Naive thymus-derived CD4-positive, alpha-beta T cell (primary cell): Measurements from ENCODE around the gene MIA. TPM values are rescaled to one million over a fixed set of nuclear protein-coding genes. Genes with fewer than 3 reads are reported as not detected.
"Not testable (repeated sequence)": the region's sequence is repeated elsewhere in the genome, so short reads cannot be mapped to it uniquely, and the experiment has no call there.

Experiments
- ATAC-seq: fragments of 150-1000 bp; cut with Tn5 transposase; 2 replicates; pipeline ENCODE4 v1.10.0; 2021; ENCODE audit warnings: mild to moderate bottlenecking, moderate library complexity
- CTCF ChIA-PET: fragments of 350-600 bp; sonication (Branson Sonifier 250); formaldehyde crosslinking; loops from one replicate; lab custom pipeline; 2021; ENCODE audit warnings: antibody characterized with exemption; lab: Charles Lee
- POLR2A ChIA-PET: fragments of 350-600 bp; sonication (Branson Sonifier 250); formaldehyde crosslinking; loops from one replicate; lab custom pipeline; 2021; ENCODE audit warnings: antibody characterized with exemption, inconsistent platforms; lab: Charles Lee
- DNase-seq, 9 donors: peaks; one replicate each; pipeline versions ENCODE4 v3.0.0 to v3.0.0-alpha.2; 2020 to 2022; ENCODE audit warnings: mixed read lengths in 1 of 9
- H3K27ac ChIP-seq: one replicate; pipeline ENCODE4 v1.7.0; 2013; ENCODE audit warnings: mild to moderate bottlenecking, low read depth, low read length, moderate library complexity
- H3K27me3 ChIP-seq, 2 donors: one replicate each; pipeline ENCODE4 v1.7.0; 2013; ENCODE audit warnings: low read length in 2 of 2, mild to moderate bottlenecking in 2 of 2, moderate library complexity in 2 of 2; ENCODE audit not compliant: control insufficient read depth in 2 of 2, insufficient read depth in 2 of 2
- H3K36me3 ChIP-seq, 3 experiments: 1 replicate in 2 of 3; 2 replicates in 1 of 3; pipeline ENCODE4 v1.7.0; 2013; ENCODE audit warnings: low read length in 3 of 3, mild to moderate bottlenecking in 3 of 3, moderate library complexity in 1 of 3; ENCODE audit not compliant: insufficient read depth in 3 of 3, control insufficient read depth in 2 of 3
- H3K4me1 ChIP-seq, 2 donors: one replicate each; pipeline ENCODE4 v1.7.0; 2013; ENCODE audit warnings: low read length in 2 of 2, mild to moderate bottlenecking in 2 of 2, moderate library complexity in 1 of 2; ENCODE audit not compliant: control insufficient read depth in 2 of 2, insufficient read depth in 2 of 2
- H3K4me3 ChIP-seq: 2 replicates; pipeline ENCODE4 v1.7.0; 2013; ENCODE audit warnings: mild to moderate bottlenecking, low read length
- H3K9me3 ChIP-seq, 3 experiments: 1 replicate in 2 of 3; 2 replicates in 1 of 3; pipeline ENCODE4 v1.7.0; 2013; ENCODE audit warnings: low read length in 3 of 3; ENCODE audit not compliant: control insufficient read depth in 2 of 3
- H3K27ac Mint-ChIP-seq, 9 donors: one replicate each; pipeline ENCODE4 v1.8.0; 2020 to 2022; ENCODE audit warnings: mixed read lengths in 9 of 9, mild to moderate bottlenecking in 8 of 9, moderate library complexity in 5 of 9, inconsistent platforms in 2 of 9
- H3K27me3 Mint-ChIP-seq, 5 donors: one replicate each; pipeline ENCODE4 v1.8.0; 2021 to 2022; ENCODE audit warnings: mixed read lengths in 5 of 5, mild to moderate bottlenecking in 1 of 5
- H3K36me3 Mint-ChIP-seq, 5 donors: one replicate each; pipeline ENCODE4 v1.8.0; 2020 to 2022; ENCODE audit warnings: mixed read lengths in 5 of 5, mild to moderate bottlenecking in 3 of 5, inconsistent platforms in 1 of 5
- H3K4me1 Mint-ChIP-seq, 7 donors: one replicate each; pipeline ENCODE4 v1.8.0; 2020 to 2022; ENCODE audit warnings: mixed read lengths in 7 of 7, mild to moderate bottlenecking in 3 of 7, inconsistent platforms in 1 of 7
- H3K4me3 Mint-ChIP-seq, 10 donors: one replicate each; pipeline ENCODE4 v1.8.0; 2020 to 2022; ENCODE audit warnings: mild to moderate bottlenecking in 10 of 10, mixed read lengths in 10 of 10, moderate library complexity in 6 of 10, inconsistent platforms in 2 of 10
- H3K9me3 Mint-ChIP-seq, 11 donors: one replicate each; pipeline ENCODE4 v1.8.0; 2020 to 2022; ENCODE audit warnings: mixed read lengths in 11 of 11, mild to moderate bottlenecking in 4 of 11, inconsistent platforms in 1 of 11, moderate library complexity in 1 of 11
- intact Hi-C, 2 donors: fragments of 100-400 bp; cut with micrococcal nuclease; formaldehyde crosslinking; loops; one replicate each; pipeline ENCODE4 v1.15.1; 2023
- polyA plus RNA-seq, 2 donors: library from polyadenylated mRNA; unstranded; fragments of 300-500 nt; fragmentation: Illumina TruSeq; gene quantifications; one replicate each; pipeline ENCODE4 v1.2.3, GENCODE V29; 2021
- total RNA-seq, 6 experiments: library from RNA in 5 of 6; stranded (reverse) in 5 of 6; gene quantifications; 1 replicate in 5 of 6; 2 replicates in 1 of 6; pipeline ENCODE4 v1.2.3 and lab custom pipeline; 2021 to 2026

The MIA gene
- total and polyA plus RNA-seq, 7 experiments from 2014 or later: 4.9 to 7.2 TPM; not detected in 5

- intact Hi-C loops: loop anchor here in 1 of 2 donors (5.0 kb wide), 1 partner anchor 312 kb away; no protein-coding TSS in a partner anchor
- ChIA-PET CTCF (no interaction called here), POLR2A (interaction anchor here (2.1 kb wide), 1 partner anchor 11 kb away, joined by 7 read pairs; no protein-coding TSS in a partner anchor)
- ATAC-seq (no peak), DNase-seq (no peak)
- peak overlapping the region in 4 of 9 donors; percentile 3 to 44 (median 38) for H3K27ac Mint-ChIP-seq
- peak overlapping the region in 1 of 10 donors; percentile 38 for H3K4me3 Mint-ChIP-seq
- H3K36me3 ChIP-seq: no peaks in the 10 kb centered on the region
- H3K27ac ChIP-seq: no peak overlapping the region
- peaks cover 0 to 8% (median 0%) of the 10 kb centered on the region in 5 donors for H3K36me3 Mint-ChIP-seq
- H3K9me3 Mint-ChIP-seq: peaks cover 0 to 2% (median 0%) of the 10 kb centered on the region in 11 donors
- peaks cover 39 to 63% (median 49%) of the 10 kb centered on the region in 7 donors for H3K4me1 Mint-ChIP-seq
- peaks cover 15 to 25% of the 10 kb centered on the region in 2 donors for H3K4me1 ChIP-seq
- no peaks in the 10 kb centered on the region for H3K27me3 ChIP-seq
- peaks cover 0 to 42% (median 0%) of the 10 kb centered on the region in 5 donors for H3K27me3 Mint-ChIP-seq
- no peaks in the 10 kb centered on the region for H3K9me3 ChIP-seq
- no peak overlapping the region for H3K4me3 ChIP-seq
Measured at GRCh38 chr19:40815223-40815622, 39.9 kb downstream of the MIA start.

GRCh38 chr19:40818480-40819399 lies 43.4 kb downstream of the MIA start:
- not testable (repeated sequence) for H3K36me3 ChIP-seq, H3K27me3 ChIP-seq, H3K9me3 ChIP-seq, H3K9me3 Mint-ChIP-seq, H3K36me3 Mint-ChIP-seq
- Histone ChIP-seq H3K4me1 (peaks cover 13 to 19% of the 10 kb centered on the region in 2 donors), H3K27ac (peak overlapping the region; percentile 68), H3K4me3 (peak overlapping the region; percentile 60)
- POLR2A ChIA-PET: interaction anchor here (1.0 to 4.7 kb wide), 6 partner anchors 13 to 155 kb away, joined by 3 to 28 read pairs (median 8); partner anchors contain the start of gene EGLN2
- peak; percentile 62 to 78 (median 73) for DNase-seq
- Mint-ChIP-seq H3K27me3 (peaks cover 0 to 20% (median 0%) of the 10 kb centered on the region in 5 donors), H3K27ac (peak overlapping the region; percentile 74 to 98 (median 88)), H3K4me3 (peak overlapping the region; percentile 79 to 96 (median 86)), H3K4me1 (peaks cover 24 to 43% (median 27%) of the 10 kb centered on the region in 7 donors)
- peak; percentile 90 for ATAC-seq
- intact Hi-C loops: loop anchor here (1.0 to 5.0 kb wide), 7 partner anchors 14 to 309 kb away; partner anchors contain the start of genes ACTMAP (in 1 of the 2) and RAB4B (in 1 of the 2)
- CTCF ChIA-PET: interaction anchor here (0.6 to 4.0 kb wide), 17 partner anchors 9 to 730 kb away, joined by 3 to 28 read pairs (median 4); partner anchors contain the start of genes COQ8B, EGLN2, ITPKC and RAB4B

- DNase-seq: peak in 7 of 9 donors; percentile 57 to 76 (median 68)
- H3K36me3 Mint-ChIP-seq, H3K27me3 ChIP-seq, H3K36me3 ChIP-seq, H3K4me3 ChIP-seq, H3K9me3 Mint-ChIP-seq, H3K9me3 ChIP-seq: not testable (repeated sequence)
- intact Hi-C loops: loop anchor here (1.0 to 5.0 kb wide), 7 partner anchors 15 to 308 kb away; partner anchors contain the start of genes ACTMAP (in 1 of the 2) and RAB4B (in 1 of the 2)
- peaks cover 0 to 11% (median 0%) of the 10 kb centered on the region in 5 donors for H3K27me3 Mint-ChIP-seq
- H3K4me1 Mint-ChIP-seq: peaks cover 24 to 36% (median 29%) of the 10 kb centered on the region in 7 donors
- H3K4me3 Mint-ChIP-seq: peak overlapping the region; percentile 19 to 96 (median 49)
- H3K27ac ChIP-seq: peak overlapping the region; percentile 55
- peaks cover 13 to 19% of the 10 kb centered on the region in 2 donors for H3K4me1 ChIP-seq
- ChIA-PET POLR2A (interaction anchor here (0.6 to 4.7 kb wide), 10 partner anchors 13 to 551 kb away, joined by 3 to 28 read pairs (median 5); partner anchors contain the start of genes EGLN2 and RAB4B), CTCF (interaction anchor here (0.6 to 4.0 kb wide), 19 partner anchors 8 to 730 kb away, joined by 3 to 28 read pairs (median 3); partner anchors contain the start of genes COQ8B, EGLN2, ITPKC and RAB4B)
- H3K27ac Mint-ChIP-seq: peak overlapping the region in 8 of 9 donors; percentile 37 to 98 (median 90)
- peak; percentile 66 for ATAC-seq
Measured at GRCh38 chr19:40819479-40820234, 44.3 kb downstream of the MIA start.

GRCh38 chr19:40822161-40822560 lies 46.8 kb downstream of the MIA start:
- peak overlapping the region in 3 of 9 donors; percentile 51 to 78 (median 62) for H3K27ac Mint-ChIP-seq
- intact Hi-C loops: no loop called here
- no peaks in the 10 kb centered on the region for H3K36me3 ChIP-seq
- H3K4me1 ChIP-seq: peaks cover 16 to 27% of the 10 kb centered on the region in 2 donors
- peaks cover 36 to 58% (median 44%) of the 10 kb centered on the region in 7 donors for H3K4me1 Mint-ChIP-seq
- H3K27me3 Mint-ChIP-seq: no peaks in the 10 kb centered on the region
- ChIA-PET POLR2A (no interaction called here), CTCF (no interaction called here)
- H3K36me3 Mint-ChIP-seq: peaks cover 3 to 12% (median 4%) of the 10 kb centered on the region in 5 donors
- no peaks in the 10 kb centered on the region for H3K9me3 ChIP-seq
- H3K4me3 Mint-ChIP-seq: no peak overlapping the region
- H3K27me3 ChIP-seq: no peaks in the 10 kb centered on the region
- peaks cover 0 to 9% (median 0%) of the 10 kb centered on the region in 11 donors for H3K9me3 Mint-ChIP-seq
- no peak overlapping the region for H3K4me3 ChIP-seq
- no peak overlapping the region for H3K27ac ChIP-seq
- ATAC-seq (no peak), DNase-seq (no peak)

GRCh38 chr19:40822704-40823553 lies 47.6 kb downstream of the MIA start:
- ATAC-seq, H3K27ac ChIP-seq, H3K27me3 Mint-ChIP-seq, H3K4me3 ChIP-seq, POLR2A ChIA-PET, intact Hi-C loops, H3K36me3 ChIP-seq, H3K27me3 ChIP-seq, DNase-seq, H3K9me3 ChIP-seq: not testable (repeated sequence)
- H3K36me3 Mint-ChIP-seq: peaks cover 4 to 16% (median 5%) of the 10 kb centered on the region in 5 donors
- peaks cover 36 to 58% (median 47%) of the 10 kb centered on the region in 7 donors for H3K4me1 Mint-ChIP-seq
- H3K9me3 Mint-ChIP-seq: peaks cover 0 to 11% (median 0%) of the 10 kb centered on the region in 11 donors
- peak overlapping the region in 8 of 9 donors; percentile 22 to 77 (median 64) for H3K27ac Mint-ChIP-seq
- H3K4me1 ChIP-seq: peaks cover 17 to 33% of the 10 kb centered on the region in 2 donors
- CTCF ChIA-PET: interaction anchor here (0.9 to 1.1 kb wide), 2 partner anchors 17 to 24 kb away, joined by 3 read pairs; partner anchors contain the start of gene EGLN2
- H3K4me3 Mint-ChIP-seq: peak overlapping the region in 1 of 10 donors; percentile 9
